Measurements from ENCODE around the gene TMEM18.
"Not testable (repeated sequence)": the region's sequence is repeated elsewhere in the genome, so short reads cannot be mapped to it uniquely, and the experiment has no call there.

TMEM18 gene

GRCh38 chr2:693606-694005 is 16.4 kb upstream of the TMEM18 start:
- DNase-seq (ENCODE audit: low read depth) = no peak

- DNase-seq (ENCODE audit: low read depth) = no peak
These were observed 15.6 kb upstream of the TMEM18 start for GRCh38 chr2:692767-693166.

GRCh38 chr2:691821-692761 is 14.9 kb upstream of the TMEM18 start:
- DNase-seq (ENCODE audit: low read depth) = no peak

- DNase-seq (ENCODE audit: low read depth) = no peak
These were observed 13.6 kb upstream of the TMEM18 start for GRCh38 chr2:690799-691198.

GRCh38 chr2:689877-690510 is 12.8 kb upstream of the TMEM18 start:
- no peak for DNase-seq (ENCODE audit: low read depth)

- no peak for DNase-seq (ENCODE audit: low read depth)
These were observed 12.0 kb upstream of the TMEM18 start for GRCh38 chr2:689237-689636.

GRCh38 chr2:688504-689076 is 11.4 kb upstream of the TMEM18 start:
- DNase-seq (ENCODE audit: low read depth) = no peak

- DNase-seq (ENCODE audit: low read depth) = no peak
These were observed 8.2 kb upstream of the TMEM18 start for GRCh38 chr2:685421-685820.

- not testable (repeated sequence) for DNase-seq (ENCODE audit: low read depth)
These were observed 7.7 kb upstream of the TMEM18 start for GRCh38 chr2:684913-685312.

GRCh38 chr2:682226-682625 is 5.0 kb upstream of the TMEM18 start:
- DNase-seq (ENCODE audit: low read depth) = no peak

- no peak for DNase-seq (ENCODE audit: low read depth)
These were observed 4.1 kb upstream of the TMEM18 start for GRCh38 chr2:681312-681711.

GRCh38 chr2:680496-680895 is 3.3 kb upstream of the TMEM18 start:
- no peak for DNase-seq (ENCODE audit: low read depth)

- DNase-seq (ENCODE audit: low read depth) = no peak
These were observed 1.8 kb upstream of the TMEM18 start for GRCh38 chr2:678964-679363.

GRCh38 chr2:677959-678550 is 849 bp upstream of the TMEM18 start:
- no peak for DNase-seq (ENCODE audit: low read depth)

- DNase-seq (ENCODE audit: low read depth) = peak; percentile 96
These were observed 555 bp downstream of the TMEM18 start for GRCh38 chr2:676647-677055.

- DNase-seq (ENCODE audit: low read depth) = peak; percentile 43
These were observed 1.1 kb downstream of the TMEM18 start for GRCh38 chr2:675982-676646.

GRCh38 chr2:675460-675859 is 1.7 kb downstream of the TMEM18 start:
- no peak for DNase-seq (ENCODE audit: low read depth)

- no peak for DNase-seq (ENCODE audit: low read depth)
These were observed 2.2 kb downstream of the TMEM18 start for GRCh38 chr2:675051-675450.

GRCh38 chr2:674321-674985 is 2.8 kb downstream of the TMEM18 start:
- DNase-seq (ENCODE audit: low read depth) = no peak

GRCh38 chr2:673615-674320 is 3.4 kb downstream of the TMEM18 start:
- no peak for DNase-seq (ENCODE audit: low read depth)

GRCh38 chr2:673016-673415 is 4.2 kb downstream of the TMEM18 start:
- DNase-seq (ENCODE audit: low read depth) = no peak
